ENCODE data around the gene MRFAP1L1. TPM values are rescaled to one million over a fixed set of nuclear protein-coding genes. Genes with fewer than 3 reads are reported as not detected.

Gene MRFAP1L1
- total and polyA plus RNA-seq, 11 donors: 38.2 to 77.2 (median 43.9) TPM

DNA sequence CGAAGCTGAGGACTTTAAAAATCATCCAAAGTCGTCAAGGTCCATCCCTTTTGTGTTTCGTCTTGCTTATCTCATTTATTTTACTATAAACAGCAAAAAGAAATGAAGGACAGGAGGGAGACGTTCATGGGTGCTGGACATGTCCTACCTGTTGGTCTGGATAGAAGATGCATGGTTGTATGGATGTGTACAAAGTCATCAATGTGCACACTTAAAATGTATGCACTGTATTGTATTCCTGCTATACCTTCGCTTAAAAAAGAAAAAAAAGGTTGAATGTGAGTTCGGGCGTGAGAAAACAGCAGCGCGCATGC, 6.0 kb upstream of the MRFAP1L1 start:
- DNase-seq (no peak), ATAC-seq (no peak)
- intact Hi-C loops (cut with DNase I): loop anchor here in 8 of 10 donors (2.0 to 10.0 kb wide), 5 partner anchors 67 to 353 kb away; partner anchors contain the start of genes KIAA0232 (in 5 of the 8), GRPEL1 (in 1 of the 8) and MRFAP1 (in 1 of the 8)
- 7 to 10% (median 8%) methylated on average over 9 of the region's 9 CpGs for WGBS, 4 donors
- TF ChIP-seq, protein P1, sequence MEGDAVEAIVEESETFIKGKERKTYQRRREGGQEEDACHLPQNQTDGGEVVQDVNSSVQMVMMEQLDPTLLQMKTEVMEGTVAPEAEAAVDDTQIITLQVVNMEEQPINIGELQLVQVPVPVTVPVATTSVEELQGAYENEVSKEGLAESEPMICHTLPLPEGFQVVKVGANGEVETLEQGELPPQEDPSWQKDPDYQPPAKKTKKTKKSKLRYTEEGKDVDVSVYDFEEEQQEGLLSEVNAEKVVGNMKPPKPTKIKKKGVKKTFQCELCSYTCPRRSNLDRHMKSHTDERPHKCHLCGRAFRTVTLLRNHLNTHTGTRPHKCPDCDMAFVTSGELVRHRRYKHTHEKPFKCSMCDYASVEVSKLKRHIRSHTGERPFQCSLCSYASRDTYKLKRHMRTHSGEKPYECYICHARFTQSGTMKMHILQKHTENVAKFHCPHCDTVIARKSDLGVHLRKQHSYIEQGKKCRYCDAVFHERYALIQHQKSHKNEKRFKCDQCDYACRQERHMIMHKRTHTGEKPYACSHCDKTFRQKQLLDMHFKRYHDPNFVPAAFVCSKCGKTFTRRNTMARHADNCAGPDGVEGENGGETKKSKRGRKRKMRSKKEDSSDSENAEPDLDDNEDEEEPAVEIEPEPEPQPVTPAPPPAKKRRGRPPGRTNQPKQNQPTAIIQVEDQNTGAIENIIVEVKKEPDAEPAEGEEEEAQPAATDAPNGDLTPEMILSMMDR (IDR thresholded peaks at IDR 0.05): no peak
- TF ChIP-seq POLR2A (IDR thresholded peaks at IDR 0.05): no peak
- Histone ChIP-seq H3K27ac (peak overlapping the region; percentile 80 to 97 (median 94)), H3K4me3 (peak overlapping the region in 11 of 12 donors; percentile 64 to 94 (median 77)), H3K9me3 (no peaks in the 10 kb centered on the region), H3K4me1 (peaks cover 6 to 40% (median 27%) of the 10 kb centered on the region in 12 donors), H3K36me3 (peaks cover 0 to 3% (median 0%) of the 10 kb centered on the region in 9 donors), H3K27me3 (no peaks in the 10 kb centered on the region)

DNA sequence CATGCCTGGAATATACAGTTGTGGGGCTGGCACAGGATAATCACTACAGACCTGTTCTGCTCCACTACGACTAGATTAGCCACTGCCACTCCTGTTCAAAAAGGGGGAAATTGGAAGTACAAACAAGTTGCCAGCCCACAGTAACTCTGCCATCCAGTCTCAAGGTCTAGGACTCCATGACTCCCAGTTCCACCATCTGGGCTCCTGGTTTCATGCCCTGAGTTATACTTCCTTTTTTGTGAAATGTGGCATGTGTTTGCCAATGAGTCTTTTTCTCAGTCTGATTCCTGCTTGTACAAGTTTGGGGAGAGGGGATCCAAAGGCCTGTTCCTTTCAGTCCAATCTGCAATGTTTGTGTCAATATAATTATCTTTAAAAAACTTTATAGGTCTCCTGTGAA, 5.3 kb upstream of the MRFAP1L1 start:
- H3K4me3 ChIP-seq: no peak overlapping the region
- no peak for DNase-seq
- intact Hi-C loops (cut with DNase I): loop anchor here in 6 of 10 donors (5.0 to 10.0 kb wide), 3 partner anchors 67 to 270 kb away; partner anchors contain the start of genes KIAA0232 (in 4 of the 6) and MRFAP1 (in 1 of the 6)

DNA sequence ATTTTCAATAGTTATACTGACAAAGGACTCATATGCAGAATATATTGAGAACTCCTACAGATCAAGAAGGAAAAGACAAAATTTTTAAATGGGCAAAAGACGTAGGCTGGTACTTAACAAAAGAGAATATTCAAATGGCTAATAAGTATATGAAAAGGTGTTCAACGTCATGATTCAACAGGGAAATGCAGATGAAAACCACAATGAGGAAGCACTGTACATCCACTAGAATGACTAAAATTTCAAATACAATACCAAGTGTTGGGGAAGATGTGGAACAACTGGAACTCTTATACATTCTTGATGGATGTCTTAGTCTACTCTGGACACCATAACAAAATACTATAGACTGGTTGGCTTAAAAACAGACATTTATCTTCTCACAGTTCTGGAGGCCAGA, 1.3 kb upstream of the MRFAP1L1 start:
- 79 to 87% (median 82%) methylated on average over 2 of the region's 2 CpGs for WGBS, 4 donors
- TF ChIP-seq, protein P1 (IDR thresholded peaks at IDR 0.05): no peak
- TF ChIP-seq POLR2A (IDR thresholded peaks at IDR 0.05): no peak
- no peak overlapping the region for H3K4me3 ChIP-seq
- no peaks in the 10 kb centered on the region for H3K27me3 ChIP-seq
- no peak overlapping the region for H3K27ac ChIP-seq
- peaks cover 0 to 18% (median 3%) of the 10 kb centered on the region in 9 donors for H3K36me3 ChIP-seq
- H3K9me3 ChIP-seq: no peaks in the 10 kb centered on the region
- peaks cover 3 to 48% (median 39%) of the 10 kb centered on the region in 12 donors for H3K4me1 ChIP-seq
- intact Hi-C loops (cut with DNase I): loop anchor here in 5 of 10 donors (1.0 to 10.0 kb wide), 3 partner anchors 37 to 274 kb away; partner anchors contain the start of gene MRFAP1 (in 1 of the 5)
- no peak for ATAC-seq
- DNase-seq: no peak

More for the DNA sequence above, 5.3 kb upstream of the MRFAP1L1 start:
- Histone ChIP-seq H3K27ac (no peak overlapping the region), H3K27me3 (no peaks in the 10 kb centered on the region), H3K9me3 (no peaks in the 10 kb centered on the region), H3K4me1 (peaks cover 6 to 40% (median 28%) of the 10 kb centered on the region in 12 donors), H3K36me3 (peaks cover 0 to 3% (median 0%) of the 10 kb centered on the region in 9 donors)
- WGBS, 4 donors: 82 to 94% (median 86%) methylated on average over 1 of the region's 1 CpG
- TF ChIP-seq, protein P1 (IDR thresholded peaks at IDR 0.05): no peak
- no peak for TF ChIP-seq POLR2A (IDR thresholded peaks at IDR 0.05)
- ATAC-seq: no peak

DNA sequence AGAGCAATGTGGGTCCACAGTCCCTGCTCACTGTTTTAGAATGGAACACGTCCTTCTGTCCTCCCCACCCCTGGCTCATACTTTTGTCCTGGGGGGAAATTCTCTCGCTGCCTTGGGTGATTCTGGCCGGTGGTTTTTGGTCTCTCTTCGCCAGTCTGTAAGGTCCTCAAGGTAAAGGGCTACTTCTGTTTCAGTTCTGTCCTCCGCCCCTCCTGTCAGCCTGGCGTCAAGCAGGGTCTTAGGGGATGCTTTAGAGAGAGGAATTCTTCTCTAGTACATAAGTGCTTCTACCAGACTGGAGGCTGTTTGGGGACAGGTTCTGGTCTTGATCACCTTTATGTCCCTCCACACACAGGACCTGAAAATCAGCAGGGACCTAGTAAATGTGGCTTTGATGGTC, 617 bp upstream of the MRFAP1L1 start:
- H3K4me1 ChIP-seq: peaks cover 1 to 51% (median 42%) of the 10 kb centered on the region in 12 donors
- 1 to 15% (median 11%) methylated on average over 6 of the region's 6 CpGs for WGBS, 4 donors

More for the DNA sequence above, 617 bp upstream of the MRFAP1L1 start:
- peaks cover 0 to 23% (median 8%) of the 10 kb centered on the region in 9 donors for H3K36me3 ChIP-seq
- DNase-seq: no peak
- no peaks in the 10 kb centered on the region for H3K9me3 ChIP-seq
- ATAC-seq: peak in 2 of 4 donors; percentile 5 to 7
- intact Hi-C loops (cut with DNase I): loop anchor here in 5 of 10 donors (1.0 to 10.0 kb wide), 3 partner anchors 36 to 275 kb away; partner anchors contain the start of gene MRFAP1 (in 1 of the 5)
- peak overlapping the region; percentile 63 to 97 (median 88) for H3K4me3 ChIP-seq
- TF ChIP-seq POLR2A (IDR thresholded peaks at IDR 0.05): no peak
- TF ChIP-seq, protein P1 (IDR thresholded peaks at IDR 0.05): no peak
- no peaks in the 10 kb centered on the region for H3K27me3 ChIP-seq
- H3K27ac ChIP-seq: peak overlapping the region in 11 of 12 donors; percentile 71 to 95 (median 87)

Measured in heart left ventricle (tissue), 16 donors.